Loucy (cell line): ENCODE data around the gene DLG2.
"Not testable (repeated sequence)": the region's sequence is repeated elsewhere in the genome, so short reads cannot be mapped to it uniquely, and the experiment has no call there.

Experiments
- H2AFZ ChIP-seq: fragments of 200-600 bp; sonication (generic); 2 replicates; pipeline ENCODE4 v1.6.0; 2016; ENCODE audit warnings: antibody characterized with exemption, mild to moderate bottlenecking, low read length, moderate library complexity
- H3F3A ChIP-seq: fragments of 200-600 bp; 2 replicates; pipeline ENCODE4 v1.6.0; 2016; ENCODE audit warnings: antibody characterized with exemption, low read depth, mild to moderate bottlenecking
- H3K27me3 ChIP-seq: fragments of 200-600 bp; sonication (generic); 2 replicates; pipeline ENCODE4 v1.6.1; 2014; ENCODE audit warnings: low read length, mild to moderate bottlenecking; ENCODE audit not compliant: insufficient read depth, poor library complexity, severe bottlenecking
- H3K36me3 ChIP-seq: fragments of 200-600 bp; sonication (generic); 2 replicates; pipeline ENCODE4 v1.6.1; 2016; ENCODE audit warnings: low read length; ENCODE audit not compliant: insufficient read depth
- H3K4me1 ChIP-seq: fragments of 200-600 bp; sonication (generic); 2 replicates; pipeline ENCODE4 v1.5.1; 2014; ENCODE audit warnings: low read length, mild to moderate bottlenecking; ENCODE audit not compliant: insufficient read depth, poor library complexity, severe bottlenecking
- H3K4me2 ChIP-seq: fragments of 200-600 bp; sonication (generic); 2 replicates; pipeline ENCODE4 v1.6.0; 2014; ENCODE audit warnings: antibody characterized with exemption, low read length, low read depth, mild to moderate bottlenecking; ENCODE audit not compliant: poor library complexity, severe bottlenecking
- H3K4me3 ChIP-seq: fragments of 200-600 bp; sonication (generic); 2 replicates; pipeline ENCODE4 v1.5.1; 2014; ENCODE audit warnings: low read length, mild to moderate bottlenecking, mixed read lengths; ENCODE audit not compliant: poor library complexity, severe bottlenecking
- H3K79me2 ChIP-seq: fragments of 200-600 bp; sonication (generic); 2 replicates; pipeline ENCODE4 v1.6.1; 2014; ENCODE audit warnings: low read length; ENCODE audit not compliant: insufficient read depth
- H3K9ac ChIP-seq: fragments of 200-600 bp; sonication (generic); 2 replicates; pipeline ENCODE4 v1.6.0; 2014; ENCODE audit warnings: mild to moderate bottlenecking, low read depth, low read length, moderate library complexity; ENCODE audit not compliant: poor library complexity, severe bottlenecking
- H3K9me2 ChIP-seq: fragments of 200-600 bp; sonication (generic); replicated peaks from 2 replicates; pipeline ENCODE4 v1.6.1; 2016; ENCODE audit warnings: low read depth, low read length, mixed read lengths
- H3K9me3 ChIP-seq: fragments of 200-600 bp; sonication (generic); 2 replicates; pipeline ENCODE4 v1.6.1; 2014; ENCODE audit warnings: mild to moderate bottlenecking, antibody characterized with exemption, low read length, low read depth; ENCODE audit not compliant: insufficient read depth
- H4K20me1 ChIP-seq: fragments of 200-600 bp; sonication (generic); 2 replicates; pipeline ENCODE4 v1.6.0; 2014; ENCODE audit warnings: antibody characterized with exemption, low read length, mild to moderate bottlenecking; ENCODE audit not compliant: insufficient read depth, poor library complexity, severe bottlenecking
- CTCF ChIP-seq: fragments of 200-600 bp; sonication (generic); conservative IDR thresholded peaks from 2 replicates; pipeline ENCODE4 v1.5.1; 2014; ENCODE audit warnings: mild to moderate bottlenecking, antibody characterized with exemption, low read length
- EZH2phosphoT487 ChIP-seq: fragments of 200-600 bp; IDR thresholded peaks from 2 replicates; pipeline ENCODE4 v1.6.1; 2018; ENCODE audit warnings: antibody characterized with exemption, mild to moderate bottlenecking, moderate library complexity, borderline replicate concordance

The DLG2 gene

DNA sequence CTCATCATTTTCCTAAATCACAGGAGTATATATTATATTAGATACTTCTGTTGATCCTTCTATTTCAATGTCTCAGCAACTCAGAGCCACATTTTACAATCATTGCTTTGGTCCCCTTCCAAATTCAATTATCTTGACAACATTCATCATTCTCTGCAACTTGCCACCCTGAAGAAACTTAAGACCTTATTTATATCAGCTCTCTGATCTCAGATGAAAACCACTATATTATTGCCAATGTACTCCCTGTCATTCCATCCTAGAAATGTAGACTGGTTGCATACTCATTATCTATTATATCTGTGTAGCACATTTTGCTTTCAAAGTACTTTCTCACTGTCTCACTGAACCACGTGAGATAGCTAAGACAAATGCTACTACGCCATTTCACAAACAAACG, 379.3 kb downstream of the DLG2 start:
- no peak overlapping the region for H3K4me3 ChIP-seq
- H3K36me3 ChIP-seq = no peaks in the 10 kb centered on the region
- H3K27me3 ChIP-seq = no peaks in the 10 kb centered on the region
- H3K9me2 ChIP-seq = no peaks in the 10 kb centered on the region
- H3K79me2 ChIP-seq = no peaks in the 10 kb centered on the region
- H4K20me1 ChIP-seq = no peaks in the 10 kb centered on the region
- no peak overlapping the region for H2AFZ ChIP-seq
- no peak for TF ChIP-seq CTCF
- TF ChIP-seq EZH2phosphoT487 = no peak
- H3K4me2 ChIP-seq = no peak overlapping the region
- no peaks in the 10 kb centered on the region for H3K9me3 ChIP-seq
- no peaks in the 10 kb centered on the region for H3F3A ChIP-seq
- H3K9ac ChIP-seq = no peak overlapping the region
- no peaks in the 10 kb centered on the region for H3K4me1 ChIP-seq

- Histone ChIP-seq H3K27me3 (no peaks in the 10 kb centered on the region), H3F3A (no peaks in the 10 kb centered on the region), H3K4me1 (no peaks in the 10 kb centered on the region), H4K20me1 (no peaks in the 10 kb centered on the region), H3K9me3 (no peaks in the 10 kb centered on the region), H3K9ac (no peak overlapping the region), H3K79me2 (no peaks in the 10 kb centered on the region), H3K4me3 (no peak overlapping the region), H3K9me2 (peaks cover 5% of the 10 kb centered on the region; the same call in 1 of the 2 replicates), H2AFZ (no peak overlapping the region), H3K4me2 (no peak overlapping the region), H3K36me3 (no peaks in the 10 kb centered on the region)
- no peak for TF ChIP-seq EZH2phosphoT487
- TF ChIP-seq CTCF = no peak
Measured at GRCh38 chr11:85238906-85239305, 388.2 kb downstream of the DLG2 start.

- H3K36me3 ChIP-seq, H3K9ac ChIP-seq, H3K4me1 ChIP-seq, H3K9me2 ChIP-seq, H3K4me2 ChIP-seq, H4K20me1 ChIP-seq, H3K4me3 ChIP-seq, H3F3A ChIP-seq, H3K9me3 ChIP-seq, H3K79me2 ChIP-seq, H3K27me3 ChIP-seq, H2AFZ ChIP-seq: not testable (repeated sequence)
Measured at GRCh38 chr11:85238038-85238437, 389.1 kb downstream of the DLG2 start.

DNA sequence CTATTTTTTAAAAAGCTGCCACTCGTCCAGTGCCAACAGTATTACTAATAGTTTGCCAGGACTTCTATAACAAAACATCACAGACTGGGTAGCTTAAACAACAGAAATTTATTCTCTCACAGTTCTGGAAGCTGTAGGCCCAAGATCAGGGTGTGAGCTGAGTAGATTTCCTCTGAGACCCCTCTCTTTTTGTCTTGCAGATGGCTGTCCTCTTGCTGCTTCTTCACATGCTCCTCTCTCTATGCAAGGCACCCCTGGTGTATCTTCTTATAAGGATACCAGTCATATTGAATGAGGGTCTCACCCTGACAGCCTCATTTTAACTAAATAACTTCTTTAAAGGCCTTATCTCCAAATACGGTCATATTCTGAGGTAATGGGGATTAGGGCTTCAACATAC, 390.9 kb downstream of the DLG2 start:
- no peaks in the 10 kb centered on the region for H3K79me2 ChIP-seq
- no peaks in the 10 kb centered on the region for H3K9me2 ChIP-seq
- no peaks in the 10 kb centered on the region for H3K36me3 ChIP-seq
- H2AFZ ChIP-seq = no peak overlapping the region
- no peaks in the 10 kb centered on the region for H3K4me1 ChIP-seq
- no peaks in the 10 kb centered on the region for H3K9me3 ChIP-seq
- H3F3A ChIP-seq = no peaks in the 10 kb centered on the region
- TF ChIP-seq CTCF (no peak), EZH2phosphoT487 (no peak)
- no peak overlapping the region for H3K9ac ChIP-seq
- no peak overlapping the region for H3K4me2 ChIP-seq
- H4K20me1 ChIP-seq = no peaks in the 10 kb centered on the region
- H3K27me3 ChIP-seq = no peaks in the 10 kb centered on the region
- no peak overlapping the region for H3K4me3 ChIP-seq
